MM.1S (cell line): ENCODE measurements around the gene EIF2D.

ENCODE experiments used
- DNase-seq: peaks from one replicate; pipeline ENCODE4 v3.0.0-alpha.2; 2015
- H2AFZ ChIP-seq: fragments of 300-600 bp; sonication (generic); 2 replicates; pipeline ENCODE4 v1.6.0; 2016; ENCODE audit warnings: antibody characterized with exemption, low read length
- H3F3A ChIP-seq: fragments of 300-600 bp; sonication (generic); 2 replicates; pipeline ENCODE4 v1.6.1; 2016; ENCODE audit warnings: mild to moderate bottlenecking, antibody characterized with exemption, low read length, moderate library complexity, mixed read lengths; ENCODE audit not compliant: insufficient read depth
- H3K27ac ChIP-seq: fragments of 300-600 bp; sonication (generic); 2 replicates; pipeline ENCODE4 v1.5.1; 2016; ENCODE audit warnings: mild to moderate bottlenecking, low read length
- H3K27me3 ChIP-seq: fragments of 300-600 bp; sonication (generic); replicated peaks from 2 replicates; pipeline ENCODE4 v1.6.0; 2016; ENCODE audit warnings: low read length; ENCODE audit not compliant: insufficient read depth
- H3K36me3 ChIP-seq: fragments of 300-600 bp; sonication (generic); replicated peaks from 2 replicates; pipeline ENCODE4 v1.6.1; 2016; ENCODE audit warnings: mild to moderate bottlenecking, low read length, mixed read lengths; ENCODE audit not compliant: insufficient read depth
- H3K4me1 ChIP-seq: fragments of 300-600 bp; sonication (generic); 2 replicates; pipeline ENCODE4 v1.6.1; 2016; ENCODE audit warnings: low read length, mixed read lengths
- H3K4me2 ChIP-seq: fragments of 300-600 bp; sonication (generic); 2 replicates; pipeline ENCODE4 v1.6.0; 2016; ENCODE audit warnings: low read depth, low read length
- H3K4me3 ChIP-seq: fragments of 300-600 bp; sonication (generic); 2 replicates; pipeline ENCODE4 v1.5.1; 2016; ENCODE audit warnings: low read length, mixed read lengths
- H3K79me2 ChIP-seq: fragments of 300-600 bp; sonication (generic); 2 replicates; pipeline ENCODE4 v1.6.1; 2016; ENCODE audit warnings: mixed run types, low read length, mixed read lengths
- H3K9ac ChIP-seq: fragments of 300-600 bp; sonication (generic); 2 replicates; pipeline ENCODE4 v1.6.1; 2016; ENCODE audit warnings: low read length, mixed read lengths
- H3K9me2 ChIP-seq: fragments of 300-600 bp; sonication (generic); replicated peaks from 2 replicates; pipeline ENCODE4 v1.6.1; 2016; ENCODE audit warnings: mild to moderate bottlenecking, low read length, mixed read lengths; ENCODE audit not compliant: insufficient read depth
- H3K9me3 ChIP-seq: fragments of 300-600 bp; sonication (generic); replicated peaks from 2 replicates; pipeline ENCODE4 v1.6.1; 2016; ENCODE audit warnings: mild to moderate bottlenecking, low read length, mixed read lengths; ENCODE audit not compliant: insufficient read depth
- H4K20me1 ChIP-seq: fragments of 300-600 bp; sonication (generic); 2 replicates; pipeline ENCODE4 v1.6.1; 2016; ENCODE audit warnings: mild to moderate bottlenecking, low read length, moderate library complexity, mixed read lengths; ENCODE audit not compliant: insufficient read depth
- EZH2 ChIP-seq: fragments of 300-600 bp; sonication (generic); optimal IDR thresholded peaks from 2 replicates; pipeline ENCODE3; 2017; ENCODE audit warnings: low read depth, mild to moderate bottlenecking, antibody characterized with exemption, low read length, mixed read lengths
- EZH2phosphoT487 ChIP-seq: fragments of 300-600 bp; sonication (generic); IDR thresholded peaks from 2 replicates; pipeline ENCODE4 v1.6.1; 2018; ENCODE audit warnings: antibody characterized with exemption, low read length
- TF ChIP-seq, protein P1 (sequence below): fragments of 300-600 bp; sonication (generic); IDR thresholded peaks from 2 replicates; pipeline ENCODE4 v1.5.1; 2016; ENCODE audit warnings: antibody characterized with exemption, low read length, mixed read lengths

Gene EIF2D

DNA sequence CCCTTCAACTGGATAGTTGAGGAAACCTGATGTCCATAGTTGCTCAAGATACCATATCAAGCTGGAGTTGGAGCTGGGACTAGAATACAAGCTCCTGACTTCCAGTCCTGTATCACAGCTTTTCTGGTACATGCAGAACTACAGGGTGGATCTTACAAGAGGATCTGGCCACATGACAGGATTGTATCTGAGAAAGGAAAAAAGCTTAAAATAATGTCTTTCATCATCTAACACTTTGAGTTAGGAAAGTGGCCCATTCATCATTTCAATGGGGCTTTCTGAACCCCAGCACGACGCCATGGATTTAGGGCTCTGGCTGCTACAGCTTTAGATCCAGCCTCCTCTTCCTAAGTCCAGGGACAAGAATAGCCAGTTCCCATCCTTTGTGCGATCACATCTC, 58.1 kb downstream of the EIF2D start:
- no peak overlapping the region for H2AFZ ChIP-seq
- H3K36me3 ChIP-seq: no peaks in the 10 kb centered on the region
- no peaks in the 10 kb centered on the region for H3K27me3 ChIP-seq
- no peak for TF ChIP-seq EZH2
- TF ChIP-seq, protein P1, sequence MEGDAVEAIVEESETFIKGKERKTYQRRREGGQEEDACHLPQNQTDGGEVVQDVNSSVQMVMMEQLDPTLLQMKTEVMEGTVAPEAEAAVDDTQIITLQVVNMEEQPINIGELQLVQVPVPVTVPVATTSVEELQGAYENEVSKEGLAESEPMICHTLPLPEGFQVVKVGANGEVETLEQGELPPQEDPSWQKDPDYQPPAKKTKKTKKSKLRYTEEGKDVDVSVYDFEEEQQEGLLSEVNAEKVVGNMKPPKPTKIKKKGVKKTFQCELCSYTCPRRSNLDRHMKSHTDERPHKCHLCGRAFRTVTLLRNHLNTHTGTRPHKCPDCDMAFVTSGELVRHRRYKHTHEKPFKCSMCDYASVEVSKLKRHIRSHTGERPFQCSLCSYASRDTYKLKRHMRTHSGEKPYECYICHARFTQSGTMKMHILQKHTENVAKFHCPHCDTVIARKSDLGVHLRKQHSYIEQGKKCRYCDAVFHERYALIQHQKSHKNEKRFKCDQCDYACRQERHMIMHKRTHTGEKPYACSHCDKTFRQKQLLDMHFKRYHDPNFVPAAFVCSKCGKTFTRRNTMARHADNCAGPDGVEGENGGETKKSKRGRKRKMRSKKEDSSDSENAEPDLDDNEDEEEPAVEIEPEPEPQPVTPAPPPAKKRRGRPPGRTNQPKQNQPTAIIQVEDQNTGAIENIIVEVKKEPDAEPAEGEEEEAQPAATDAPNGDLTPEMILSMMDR: no peak
- peaks cover 28% of the 10 kb centered on the region for H3K4me1 ChIP-seq
- peaks cover 44% of the 10 kb centered on the region for H3F3A ChIP-seq
- H4K20me1 ChIP-seq: no peaks in the 10 kb centered on the region
- H3K9me3 ChIP-seq: no peaks in the 10 kb centered on the region
- peaks cover 36% of the 10 kb centered on the region for H3K79me2 ChIP-seq
- H3K9me2 ChIP-seq: no peaks in the 10 kb centered on the region
- no peak overlapping the region for H3K4me3 ChIP-seq
- H3K9ac ChIP-seq: no peak overlapping the region
- no peak overlapping the region for H3K4me2 ChIP-seq
- no peak for DNase-seq
- no peak overlapping the region for H3K27ac ChIP-seq

DNA sequence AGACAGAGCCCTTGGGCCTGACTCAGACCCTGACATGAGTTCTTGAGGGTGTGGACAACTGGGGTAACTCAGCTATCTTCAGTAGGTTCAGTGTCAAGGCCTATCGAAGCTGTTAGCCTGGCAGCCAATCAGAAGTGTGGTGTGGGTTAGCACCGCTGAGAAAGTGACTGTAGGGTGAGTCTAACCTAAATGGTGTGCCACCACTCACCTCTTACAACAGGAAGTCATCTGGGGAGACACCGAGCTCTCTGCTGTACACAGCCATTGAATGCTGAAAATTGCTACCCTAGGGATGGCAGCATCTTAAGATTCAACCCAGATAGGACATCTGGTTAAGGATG, 60.3 kb downstream of the EIF2D start:
- Histone ChIP-seq H3K27me3 (no peaks in the 10 kb centered on the region), H2AFZ (no peak overlapping the region), H3F3A (peaks cover 23% of the 10 kb centered on the region), H3K4me3 (no peak overlapping the region), H3K4me1 (peaks cover 28% of the 10 kb centered on the region), H3K79me2 (peaks cover 14% of the 10 kb centered on the region), H3K9ac (no peak overlapping the region), H3K9me3 (no peaks in the 10 kb centered on the region), H3K9me2 (no peaks in the 10 kb centered on the region), H4K20me1 (no peaks in the 10 kb centered on the region), H3K4me2 (no peak overlapping the region), H3K27ac (no peak overlapping the region), H3K36me3 (no peaks in the 10 kb centered on the region)
- DNase-seq: no peak
- no peak for TF ChIP-seq EZH2phosphoT487
- no peak for TF ChIP-seq EZH2
- TF ChIP-seq, protein P1: no peak

DNA sequence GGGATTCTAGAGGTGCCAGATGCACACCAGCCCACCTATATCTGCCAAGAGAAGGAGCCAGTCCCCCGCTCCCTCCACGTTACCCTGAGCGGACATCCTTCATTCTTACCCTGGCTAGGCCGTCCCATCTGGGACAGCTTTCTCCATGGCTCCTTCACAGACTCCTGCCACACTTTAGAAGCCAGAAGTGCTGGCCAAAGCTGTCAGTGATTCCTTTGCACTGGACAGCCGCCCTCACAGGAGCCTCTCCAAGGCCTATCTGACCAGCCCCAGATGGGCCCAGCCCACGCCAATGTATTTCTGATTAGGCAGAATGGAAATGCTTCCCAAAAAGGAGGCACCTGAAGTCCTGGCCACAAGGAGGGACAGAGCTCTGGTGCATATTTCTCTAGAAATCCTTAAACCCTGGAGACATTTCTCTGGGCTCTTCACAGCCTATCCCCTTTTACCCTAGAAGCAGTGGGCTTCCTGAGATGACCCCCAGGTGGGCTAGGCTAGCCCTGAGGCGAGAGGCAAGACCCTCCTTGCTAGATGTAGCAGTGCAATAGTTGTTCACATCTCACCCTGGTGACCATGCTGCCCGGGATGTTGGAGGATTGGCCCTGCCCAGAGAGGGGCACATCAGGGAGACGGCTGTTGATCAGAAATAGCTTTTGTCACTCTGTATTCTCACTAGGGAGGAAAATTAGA, 60.8 kb downstream of the EIF2D start:
- H3K9me2 ChIP-seq: no peaks in the 10 kb centered on the region
- no peaks in the 10 kb centered on the region for H3K27me3 ChIP-seq
- DNase-seq: no peak
- H3K79me2 ChIP-seq: peaks cover 8% of the 10 kb centered on the region
- no peak overlapping the region for H2AFZ ChIP-seq
- no peak overlapping the region for H3K4me2 ChIP-seq
- TF ChIP-seq, protein P1: no peak
- no peak for TF ChIP-seq EZH2phosphoT487
- no peak for TF ChIP-seq EZH2
- no peak overlapping the region for H3K27ac ChIP-seq
- peaks cover 18% of the 10 kb centered on the region for H3F3A ChIP-seq
- H3K36me3 ChIP-seq: no peaks in the 10 kb centered on the region
- no peaks in the 10 kb centered on the region for H4K20me1 ChIP-seq
- H3K4me1 ChIP-seq: peaks cover 26% of the 10 kb centered on the region
- no peak overlapping the region for H3K9ac ChIP-seq
- H3K9me3 ChIP-seq: no peaks in the 10 kb centered on the region
- no peak overlapping the region for H3K4me3 ChIP-seq
